Measurements from ENCODE around the gene BRINP1.

BRINP1 gene

DNA sequence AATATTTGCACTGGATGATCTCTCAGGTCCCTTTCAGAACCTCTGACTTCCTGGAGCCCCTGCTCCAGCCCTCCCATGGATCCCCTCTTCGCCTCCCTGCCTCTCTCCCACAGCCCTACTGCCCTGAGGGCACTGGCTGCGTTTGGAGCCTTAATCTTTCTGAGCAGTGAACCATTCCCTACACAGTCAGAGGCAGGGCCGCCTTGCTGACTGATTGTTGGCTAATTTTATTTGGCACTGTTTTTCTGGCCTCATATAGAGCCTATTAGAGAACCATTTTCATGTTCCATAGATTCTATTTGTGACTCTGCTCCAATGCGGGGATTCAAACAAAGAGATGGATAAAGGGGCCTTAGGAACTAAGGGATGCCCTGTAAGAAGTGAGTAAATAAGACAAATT lies 91.1 kb downstream of the BRINP1 start:
- no peak for DNase-seq
- no peak overlapping the region for H3K27ac Mint-ChIP-seq
- no peaks in the 10 kb centered on the region for H3K9me3 Mint-ChIP-seq
- H3K4me1 Mint-ChIP-seq (ENCODE audit: low read depth), result no peaks in the 10 kb centered on the region
- H3K27me3 Mint-ChIP-seq, result peaks cover 4% of the 10 kb centered on the region
- H3K4me3 Mint-ChIP-seq, result no peak overlapping the region
- no peaks in the 10 kb centered on the region for H3K36me3 Mint-ChIP-seq (ENCODE audit: low read depth)

DNA sequence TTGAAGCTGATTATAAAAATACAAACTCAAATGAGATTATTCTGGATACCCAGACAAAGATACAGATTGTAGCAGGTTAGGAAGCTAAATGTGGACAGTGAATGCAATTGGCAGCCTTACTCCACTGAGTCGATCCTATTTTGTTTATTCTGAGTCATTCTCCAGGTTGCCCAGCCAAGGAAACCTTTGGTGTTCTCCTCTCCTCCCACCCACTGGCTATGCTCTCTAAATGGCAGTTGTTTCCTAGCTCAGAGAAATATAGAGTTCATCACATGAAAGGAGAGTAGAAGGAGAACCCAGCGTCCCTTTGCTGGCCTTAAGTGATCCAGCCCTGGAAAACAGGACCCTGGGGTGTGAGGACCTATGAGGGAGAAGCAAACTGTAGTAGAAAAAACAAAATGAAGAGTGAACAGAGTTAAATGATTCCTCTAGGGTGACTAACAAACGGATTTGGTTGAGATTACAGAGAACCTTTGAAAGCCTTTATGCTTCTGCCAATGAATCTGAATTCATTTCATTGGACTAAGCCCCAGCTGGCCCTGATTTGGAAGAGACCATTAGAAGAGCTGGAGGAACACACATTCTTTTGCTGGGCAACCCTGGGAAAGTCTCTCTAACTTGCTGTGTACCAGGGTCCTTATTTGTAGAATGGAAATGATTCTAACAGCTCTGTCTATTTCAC lies 95.1 kb downstream of the BRINP1 start:
- Mint-ChIP-seq H3K9me3 (no peaks in the 10 kb centered on the region), H3K27me3 (no peaks in the 10 kb centered on the region), H3K27ac (no peak overlapping the region), H3K36me3 (ENCODE audit: low read depth) (no peaks in the 10 kb centered on the region), H3K4me3 (no peak overlapping the region), H3K4me1 (ENCODE audit: low read depth) (no peaks in the 10 kb centered on the region)
- no peak for DNase-seq

DNA sequence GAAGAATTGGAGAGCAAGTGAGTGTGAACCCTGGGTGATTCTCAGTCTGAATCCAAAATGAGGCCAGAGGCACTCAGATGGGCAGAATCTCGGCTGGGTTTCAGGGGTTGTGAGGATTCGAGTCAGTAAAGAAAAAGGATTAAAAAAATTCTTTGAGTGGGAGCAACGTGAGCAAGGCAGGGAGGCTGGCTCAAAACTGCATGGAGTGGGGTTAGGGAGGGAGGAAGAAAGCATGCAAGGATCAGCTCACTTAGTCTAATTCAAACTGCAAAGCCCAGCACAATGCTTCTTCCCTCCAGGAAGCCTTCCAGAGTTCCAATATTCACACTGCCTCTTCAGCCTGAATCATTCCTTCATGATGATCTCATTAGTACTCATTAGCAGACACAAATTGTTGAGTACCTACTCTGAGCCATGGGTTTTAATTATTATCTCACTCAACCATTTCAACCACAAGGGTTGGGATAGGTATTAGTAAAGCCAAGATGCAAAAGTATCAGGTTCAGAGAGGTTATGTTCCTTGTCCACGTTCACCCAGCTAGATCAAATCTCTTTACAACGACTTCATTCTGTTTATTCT lies 95.8 kb downstream of the BRINP1 start:
- Mint-ChIP-seq H3K27me3 (no peaks in the 10 kb centered on the region), H3K36me3 (ENCODE audit: low read depth) (no peaks in the 10 kb centered on the region), H3K4me1 (ENCODE audit: low read depth) (no peaks in the 10 kb centered on the region), H3K9me3 (no peaks in the 10 kb centered on the region), H3K27ac (no peak overlapping the region), H3K4me3 (no peak overlapping the region)
- DNase-seq, result no peak

DNA sequence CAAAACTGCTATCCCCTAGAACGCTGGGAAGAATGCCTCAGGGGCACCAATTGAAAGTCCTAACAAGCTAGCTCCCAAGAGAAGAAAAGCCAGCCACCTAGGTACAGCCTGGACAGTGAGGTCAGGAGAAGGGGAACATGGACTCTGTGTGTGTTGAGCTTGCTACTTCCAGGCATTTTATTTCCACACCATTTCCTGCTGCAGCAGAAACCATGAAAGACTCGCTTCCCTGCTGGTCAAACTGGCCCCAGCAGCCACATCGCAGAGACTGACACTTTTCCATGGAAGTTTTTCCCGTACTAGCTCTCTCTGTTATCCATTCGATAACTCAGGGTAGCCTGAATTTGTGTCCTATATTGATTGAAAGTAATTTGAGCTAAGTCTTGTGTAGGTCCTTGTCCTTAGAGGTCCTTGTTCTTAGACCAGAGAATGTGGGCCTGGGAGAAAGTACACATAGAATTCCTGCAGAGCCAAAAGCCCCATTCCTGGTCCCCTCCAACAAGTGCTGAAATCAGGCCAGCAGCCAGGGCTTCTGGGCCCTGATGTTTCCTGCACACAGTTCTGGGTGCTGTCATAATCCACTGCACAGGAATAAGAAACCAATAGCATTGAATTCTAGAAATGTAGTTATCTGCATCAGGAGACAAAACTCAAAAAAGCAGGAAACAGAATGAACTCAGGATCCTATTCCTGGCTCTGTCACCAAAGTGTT lies 96.6 kb downstream of the BRINP1 start:
- Mint-ChIP-seq H3K4me3 (no peak overlapping the region), H3K27me3 (no peaks in the 10 kb centered on the region), H3K4me1 (ENCODE audit: low read depth) (no peaks in the 10 kb centered on the region), H3K9me3 (no peaks in the 10 kb centered on the region), H3K36me3 (ENCODE audit: low read depth) (no peaks in the 10 kb centered on the region), H3K27ac (no peak overlapping the region)
- DNase-seq, result no peak

DNA sequence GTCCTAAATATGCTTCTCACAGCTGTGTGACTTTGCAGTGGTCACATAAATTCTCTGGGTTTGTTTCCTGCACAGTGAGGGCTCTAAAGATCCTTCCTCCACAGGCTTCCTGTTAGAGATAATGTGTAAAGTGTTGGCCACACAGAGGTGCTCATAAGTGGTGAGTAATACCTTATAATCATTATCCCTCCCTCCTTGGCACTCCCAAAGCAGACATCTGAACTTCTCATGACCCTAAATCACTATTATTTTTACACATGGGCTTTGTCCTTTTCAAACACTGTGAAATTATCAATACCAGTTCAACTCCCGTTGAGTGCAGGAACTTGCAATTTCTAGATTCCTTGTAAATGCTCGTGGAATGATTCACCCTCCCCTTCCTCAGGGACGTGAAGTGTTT lies 100.2 kb downstream of the BRINP1 start:
- H3K27me3 Mint-ChIP-seq, result no peaks in the 10 kb centered on the region
- H3K36me3 Mint-ChIP-seq (ENCODE audit: low read depth), result no peaks in the 10 kb centered on the region
- H3K27ac Mint-ChIP-seq, result no peak overlapping the region
- H3K4me3 Mint-ChIP-seq, result no peak overlapping the region
- no peak for DNase-seq
- peaks cover 2% of the 10 kb centered on the region for H3K9me3 Mint-ChIP-seq
- H3K4me1 Mint-ChIP-seq (ENCODE audit: low read depth), result no peaks in the 10 kb centered on the region

DNA sequence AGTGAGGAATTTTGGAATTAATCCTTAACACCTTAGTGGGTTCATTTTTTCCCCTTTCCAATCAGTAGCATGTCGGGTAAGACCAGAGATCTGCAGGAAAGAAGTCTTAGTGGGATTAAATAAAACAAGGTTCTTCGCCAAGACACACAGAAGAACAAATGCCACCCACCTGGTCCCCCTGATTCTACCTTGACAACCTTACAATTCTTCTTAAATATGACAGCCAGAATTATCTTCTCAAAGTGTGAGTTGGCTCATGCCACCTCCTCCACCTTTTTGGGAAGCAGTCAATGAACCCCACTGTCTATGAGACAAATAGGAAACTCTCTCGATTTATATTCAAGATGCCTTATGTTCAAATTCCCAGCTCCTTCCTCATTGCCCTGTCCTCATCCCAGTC lies 105.1 kb downstream of the BRINP1 start:
- no peaks in the 10 kb centered on the region for H3K4me1 Mint-ChIP-seq (ENCODE audit: low read depth)
- no peak overlapping the region for H3K4me3 Mint-ChIP-seq
- H3K9me3 Mint-ChIP-seq, result peaks cover 2% of the 10 kb centered on the region
- no peaks in the 10 kb centered on the region for H3K36me3 Mint-ChIP-seq (ENCODE audit: low read depth)
- no peaks in the 10 kb centered on the region for H3K27me3 Mint-ChIP-seq
- H3K27ac Mint-ChIP-seq, result no peak overlapping the region
- no peak for DNase-seq

DNA sequence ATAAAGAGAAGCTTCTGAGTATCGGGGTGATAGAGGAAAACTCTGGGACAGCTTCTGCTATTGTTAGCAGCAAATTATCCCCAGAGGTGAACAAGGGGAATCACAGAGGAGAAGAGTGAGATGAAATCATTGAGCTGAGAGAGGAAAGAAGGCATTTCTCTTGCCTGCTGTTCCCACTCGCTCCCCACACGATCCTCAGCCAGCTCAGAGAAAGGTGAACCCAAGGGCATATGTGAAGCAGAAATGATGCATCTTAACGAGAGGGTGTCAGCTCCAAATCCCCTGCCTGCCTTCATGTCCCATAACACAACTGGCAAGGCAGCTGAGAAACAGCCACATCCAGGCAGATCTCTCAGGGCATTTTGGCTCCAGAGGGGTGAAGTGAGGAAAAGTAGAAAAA lies 111.6 kb downstream of the BRINP1 start:
- Mint-ChIP-seq H3K36me3 (ENCODE audit: low read depth) (no peaks in the 10 kb centered on the region), H3K4me3 (no peak overlapping the region), H3K27ac (no peak overlapping the region), H3K9me3 (peaks cover 7% of the 10 kb centered on the region), H3K4me1 (ENCODE audit: low read depth) (no peaks in the 10 kb centered on the region), H3K27me3 (no peaks in the 10 kb centered on the region)
- DNase-seq, result no peak

DNA sequence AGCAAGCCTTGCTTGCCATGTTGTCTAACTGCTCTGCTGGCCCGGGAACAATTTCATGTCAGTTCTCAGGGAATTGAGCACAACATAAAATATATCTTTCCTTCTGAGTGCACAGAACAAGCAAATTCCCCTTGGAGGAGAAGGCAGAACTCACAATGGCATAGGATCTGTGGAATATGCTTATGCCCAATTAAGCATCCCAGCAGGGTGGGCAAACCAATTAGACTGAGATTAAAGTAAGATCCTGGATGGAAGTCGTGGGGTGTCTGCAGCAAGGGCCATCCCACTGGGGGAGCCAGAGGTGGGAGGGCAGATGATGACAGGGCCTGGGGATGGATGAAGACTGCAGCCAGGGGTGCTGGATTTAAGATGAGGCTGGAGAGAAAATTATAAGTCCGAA lies 114.1 kb downstream of the BRINP1 start:
- H3K27ac Mint-ChIP-seq, result no peak overlapping the region
- H3K9me3 Mint-ChIP-seq, result peaks cover 9% of the 10 kb centered on the region
- no peaks in the 10 kb centered on the region for H3K27me3 Mint-ChIP-seq
- H3K4me1 Mint-ChIP-seq (ENCODE audit: low read depth), result no peaks in the 10 kb centered on the region
- no peak for DNase-seq
- no peak overlapping the region for H3K4me3 Mint-ChIP-seq
- no peaks in the 10 kb centered on the region for H3K36me3 Mint-ChIP-seq (ENCODE audit: low read depth)

DNA sequence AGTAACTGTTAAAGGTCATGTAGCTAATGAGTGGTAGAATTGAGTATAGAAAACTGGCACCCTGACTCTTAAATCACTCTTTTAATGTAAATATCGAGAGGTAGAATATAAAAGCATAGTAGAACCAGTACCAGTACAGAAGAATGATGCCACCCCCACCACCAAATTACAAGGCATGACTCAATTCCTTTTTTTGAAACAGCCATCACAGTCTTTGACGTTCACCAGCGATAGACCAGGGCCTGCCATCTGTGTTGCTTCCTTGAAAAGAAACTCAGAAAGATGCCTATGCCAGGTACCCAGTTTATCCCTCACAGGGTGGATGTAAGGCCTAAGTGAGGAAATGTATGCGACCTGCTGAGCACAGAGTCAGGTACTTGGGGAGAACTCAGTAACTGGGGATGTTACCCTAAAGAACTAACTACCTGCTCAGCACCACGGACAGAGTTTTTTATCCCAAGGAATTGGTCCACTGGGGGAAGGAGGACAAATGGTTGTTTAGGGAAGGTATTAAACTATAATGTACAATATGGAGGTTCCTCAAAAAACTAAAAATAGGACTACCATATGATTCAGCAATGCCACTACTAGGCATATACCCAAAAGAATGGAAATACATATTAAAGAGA lies 116.5 kb downstream of the BRINP1 start:
- Mint-ChIP-seq H3K4me3 (no peak overlapping the region), H3K4me1 (ENCODE audit: low read depth) (no peaks in the 10 kb centered on the region), H3K36me3 (ENCODE audit: low read depth) (no peaks in the 10 kb centered on the region), H3K9me3 (peaks cover 9% of the 10 kb centered on the region), H3K27me3 (no peaks in the 10 kb centered on the region), H3K27ac (no peak overlapping the region)
- no peak for DNase-seq

DNA sequence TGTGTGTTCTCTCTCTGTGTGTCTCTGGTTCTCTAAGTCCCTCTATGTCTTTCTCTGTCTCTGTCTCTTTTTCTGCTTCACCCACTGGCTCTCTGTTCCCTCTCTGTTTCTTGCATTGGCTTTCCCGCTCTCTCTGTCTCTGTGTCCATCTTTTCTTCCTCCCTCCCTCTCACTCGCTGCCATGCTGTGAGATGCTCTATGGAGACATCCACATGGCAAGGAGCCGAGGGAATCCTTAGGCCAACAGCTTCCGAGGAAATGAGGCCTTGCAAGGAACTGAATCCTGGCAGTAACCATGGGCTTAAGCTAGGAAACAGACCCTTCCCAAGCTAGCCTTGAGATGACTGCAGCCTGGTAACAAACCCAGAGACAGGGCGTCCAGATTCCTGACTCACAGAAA lies 117.3 kb downstream of the BRINP1 start:
- Mint-ChIP-seq H3K27me3 (no peaks in the 10 kb centered on the region), H3K36me3 (ENCODE audit: low read depth) (no peaks in the 10 kb centered on the region), H3K4me1 (ENCODE audit: low read depth) (no peaks in the 10 kb centered on the region), H3K4me3 (no peak overlapping the region), H3K27ac (no peak overlapping the region), H3K9me3 (peaks cover 9% of the 10 kb centered on the region)
- no peak for DNase-seq

DNA sequence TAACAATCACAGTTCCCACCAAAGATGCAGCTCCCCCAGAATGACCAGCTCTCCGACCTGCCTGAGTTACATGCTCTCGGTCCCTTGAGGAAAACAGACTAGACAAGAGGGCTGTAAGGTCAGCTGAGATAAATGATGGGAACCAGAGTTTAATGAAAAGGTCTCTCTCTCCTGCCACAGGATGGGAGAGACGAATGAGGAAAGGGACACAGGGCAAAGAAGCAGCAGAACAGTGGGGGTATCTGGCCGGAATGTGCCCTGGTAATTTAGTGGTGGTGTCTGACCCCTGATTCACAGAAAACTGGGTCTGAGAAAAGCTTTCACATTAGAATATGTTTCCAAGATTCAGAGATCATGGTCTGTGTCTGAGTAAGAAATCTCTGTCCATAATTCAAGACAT lies 118.5 kb downstream of the BRINP1 start:
- H3K4me3 Mint-ChIP-seq, result no peak overlapping the region
- DNase-seq, result no peak
- no peak overlapping the region for H3K27ac Mint-ChIP-seq
- H3K36me3 Mint-ChIP-seq (ENCODE audit: low read depth), result no peaks in the 10 kb centered on the region
- no peaks in the 10 kb centered on the region for H3K4me1 Mint-ChIP-seq (ENCODE audit: low read depth)
- H3K27me3 Mint-ChIP-seq, result no peaks in the 10 kb centered on the region
- peaks cover 13% of the 10 kb centered on the region for H3K9me3 Mint-ChIP-seq

DNA sequence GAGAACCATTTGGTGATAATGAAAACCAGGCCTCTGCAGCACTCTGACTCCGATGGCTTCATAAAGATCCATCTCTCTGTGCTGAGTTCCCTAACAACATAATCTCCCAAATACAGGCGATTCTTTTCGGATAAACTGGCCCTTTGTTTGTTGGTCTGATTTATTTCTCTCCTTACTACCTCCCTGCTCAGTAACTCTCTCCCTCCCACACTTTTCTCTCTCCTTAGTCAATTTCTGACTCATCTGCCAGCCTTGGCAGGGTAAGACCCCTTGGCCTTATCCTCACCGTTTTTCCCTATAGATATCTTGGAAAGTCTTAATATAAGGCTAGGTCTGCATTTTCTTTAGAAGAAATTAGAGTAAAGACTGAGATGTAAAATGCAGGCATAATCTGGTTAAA lies 128.7 kb downstream of the BRINP1 start:
- Mint-ChIP-seq H3K4me3 (no peak overlapping the region), H3K4me1 (ENCODE audit: low read depth) (no peaks in the 10 kb centered on the region), H3K9me3 (peaks cover 4% of the 10 kb centered on the region), H3K36me3 (ENCODE audit: low read depth) (no peaks in the 10 kb centered on the region), H3K27ac (no peak overlapping the region), H3K27me3 (no peaks in the 10 kb centered on the region)
- DNase-seq, result no peak

DNA sequence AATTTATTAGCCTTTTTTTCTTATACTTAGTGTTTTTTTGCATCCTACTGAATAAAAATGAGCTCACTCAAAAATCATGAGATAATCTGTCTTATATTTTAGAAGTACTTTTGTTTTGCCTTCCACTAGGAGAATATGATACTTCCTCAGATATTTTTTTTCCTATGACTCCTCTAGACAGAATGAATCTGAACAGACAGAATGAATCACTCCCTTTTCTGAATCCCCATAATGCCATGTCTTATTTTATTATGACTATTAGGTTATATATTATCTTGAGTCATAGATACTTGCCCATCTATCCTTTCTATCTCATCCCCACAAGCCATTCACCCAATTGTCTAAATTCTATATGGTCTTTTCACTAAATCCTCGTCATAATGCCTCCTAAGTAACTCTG lies 134.6 kb downstream of the BRINP1 start:
- H3K36me3 Mint-ChIP-seq (ENCODE audit: low read depth), result no peaks in the 10 kb centered on the region
- H3K27me3 Mint-ChIP-seq, result no peaks in the 10 kb centered on the region
- peaks cover 4% of the 10 kb centered on the region for H3K9me3 Mint-ChIP-seq
- H3K27ac Mint-ChIP-seq, result no peak overlapping the region
- no peak for DNase-seq
- no peaks in the 10 kb centered on the region for H3K4me1 Mint-ChIP-seq (ENCODE audit: low read depth)
- H3K4me3 Mint-ChIP-seq, result no peak overlapping the region

DNA sequence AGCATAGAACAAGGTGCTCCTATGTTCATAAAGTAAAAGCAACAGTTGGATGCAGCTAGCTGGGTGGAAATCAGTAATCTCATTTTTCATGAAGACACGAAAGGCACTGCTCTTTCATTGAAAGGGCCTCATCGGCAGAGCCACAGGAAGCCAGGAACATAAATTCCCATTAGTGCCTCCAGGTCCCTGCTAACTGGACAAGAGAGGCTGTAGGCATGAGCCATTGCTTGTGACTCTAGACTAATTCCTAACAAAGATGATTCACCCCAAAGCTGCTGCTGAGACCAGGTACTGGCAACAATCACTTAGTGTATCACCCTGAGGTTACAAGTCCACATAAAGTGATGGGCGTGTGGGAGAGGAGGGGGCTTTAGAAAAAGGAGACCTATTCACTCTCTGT lies 141.8 kb downstream of the BRINP1 start:
- H3K4me3 Mint-ChIP-seq, result no peak overlapping the region
- no peaks in the 10 kb centered on the region for H3K4me1 Mint-ChIP-seq (ENCODE audit: low read depth)
- no peaks in the 10 kb centered on the region for H3K36me3 Mint-ChIP-seq (ENCODE audit: low read depth)
- no peaks in the 10 kb centered on the region for H3K27me3 Mint-ChIP-seq
- H3K9me3 Mint-ChIP-seq, result no peaks in the 10 kb centered on the region
- H3K27ac Mint-ChIP-seq, result no peak overlapping the region
- no peak for DNase-seq

DNA sequence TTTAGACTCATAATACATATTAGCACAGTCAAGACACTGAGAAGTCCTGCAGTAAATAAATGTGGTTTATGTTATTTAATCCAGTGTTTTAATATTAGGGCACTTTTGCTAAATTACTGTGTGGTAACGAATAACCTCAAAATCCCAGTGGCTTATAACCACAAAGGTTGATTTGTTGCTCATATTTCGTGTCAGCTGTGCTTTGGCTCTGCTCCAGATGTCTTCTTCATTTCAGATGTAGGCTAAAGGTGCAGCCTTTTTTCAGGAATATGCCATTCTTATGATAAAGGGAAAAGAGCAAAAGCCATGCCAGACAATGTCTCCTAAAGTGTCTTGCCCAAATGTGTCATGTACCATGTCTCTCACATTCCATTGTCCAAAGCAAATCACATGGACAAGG lies 144.8 kb downstream of the BRINP1 start:
- Mint-ChIP-seq H3K27me3 (no peaks in the 10 kb centered on the region), H3K4me1 (ENCODE audit: low read depth) (no peaks in the 10 kb centered on the region), H3K9me3 (no peaks in the 10 kb centered on the region), H3K36me3 (ENCODE audit: low read depth) (no peaks in the 10 kb centered on the region), H3K4me3 (no peak overlapping the region), H3K27ac (no peak overlapping the region)
- DNase-seq, result no peak

Data from activated T-cell treated with anti-CD3 and anti-CD28 coated beads, Interleukin-2, amount 50 U/mL, for 24 hours (primary cell).